Upper lobe of left lung (tissue), 6 donors: ENCODE measurements around the gene LACC1. TPM values are rescaled to one million over a fixed set of nuclear protein-coding genes. Genes with fewer than 3 reads are reported as not detected.

Experiments used
- ATAC-seq, 2 donors: fragments of 200-7000 bp; cut with Tn5 transposase; one replicate each; pipeline ENCODE4 v1.9.1; 2022; ENCODE audit warnings: mild to moderate bottlenecking in 2 of 2, moderate library complexity in 2 of 2; ENCODE audit not compliant: low FRiP score in 2 of 2
- DNase-seq, 2 donors: peaks; one replicate each; pipeline ENCODE4 v3.0.0-alpha.2; 2019 to 2020
- H3K27ac ChIP-seq, 4 donors: fragments of 200-600 bp; sonication (generic); one replicate each; pipeline ENCODE4 v1.5.1; 2016 to 2019
- H3K27me3 ChIP-seq, 4 donors: fragments of 200-600 bp; sonication (generic); one replicate each; pipeline ENCODE4 v1.5.1; 2017 to 2019
- H3K36me3 ChIP-seq, 4 donors: fragments of 200-600 bp; sonication (generic); one replicate each; pipeline ENCODE4 v1.5.1; 2016 to 2019
- H3K4me1 ChIP-seq, 4 donors: fragments of 200-600 bp; sonication (generic); one replicate each; pipeline ENCODE4 v1.5.1; 2018 to 2019
- H3K4me3 ChIP-seq, 4 donors: fragments of 200-600 bp; sonication (generic); one replicate each; pipeline ENCODE4 v1.5.1; 2017 to 2019; ENCODE audit warnings: mild to moderate bottlenecking in 2 of 4, moderate library complexity in 1 of 4
- H3K9me3 ChIP-seq, 4 donors: fragments of 200-600 bp; sonication (generic); one replicate each; pipeline ENCODE4 v1.5.1; 2018 to 2019
- EP300 ChIP-seq, 4 donors: sonication (generic); formaldehyde crosslinking; IDR thresholded peaks; one replicate each; pipeline ENCODE4 v1.5.1; 2017; ENCODE audit warnings: antibody characterized with exemption in 4 of 4, control low read depth in 2 of 4
- POLR2A ChIP-seq, 4 donors: fragments of 450-650 bp; IDR thresholded peaks; one replicate each; pipeline ENCODE4 v1.5.1; 2016 to 2017; ENCODE audit warnings: antibody characterized with exemption in 4 of 4, mild to moderate bottlenecking in 2 of 4
- POLR2AphosphoS5 ChIP-seq, 2 donors: sonication (generic); formaldehyde crosslinking; IDR thresholded peaks; one replicate each; pipeline ENCODE4 v1.5.1; 2017; ENCODE audit warnings: antibody characterized with exemption in 2 of 2
- WGBS, 2 donors: methylation state at CpG; one replicate each; pipeline ENCODE4 v1.1.5; 2017 to 2018; 5-methylcytosine and 5-hydroxymethylcytosine counted together
- total RNA-seq, 6 donors: library from RNA; depleted of rRNA in 4 of 6; stranded (reverse); fragments of >200 nt in 4 of 6; gene quantifications; one replicate each; pipeline versions ENCODE4 v1.1.0 to v1.2.1, GENCODE V29; 2016 to 2021
- TF ChIP-seq, protein P1 (sequence below), 6 experiments: fragments of 450-650 bp in 4 of 6; fragments of 200-600 bp in 2 of 6; sonication (generic) in 2 of 6; IDR thresholded peaks; one replicate each; pipeline ENCODE4 v1.5.1; 2016 to 2019; ENCODE audit warnings: antibody characterized with exemption in 6 of 6
- donor health status: DM: no; HTN: no; CAD: no; lungs with moderate emphysema.
- donor health status: DM: no; HTN: yes; CAD: no; lungs with severe emphysema.

LACC1 gene
- total RNA-seq, 6 donors from 2014 or later, result 1.6 to 18.9 (median 13.8) TPM

DNA sequence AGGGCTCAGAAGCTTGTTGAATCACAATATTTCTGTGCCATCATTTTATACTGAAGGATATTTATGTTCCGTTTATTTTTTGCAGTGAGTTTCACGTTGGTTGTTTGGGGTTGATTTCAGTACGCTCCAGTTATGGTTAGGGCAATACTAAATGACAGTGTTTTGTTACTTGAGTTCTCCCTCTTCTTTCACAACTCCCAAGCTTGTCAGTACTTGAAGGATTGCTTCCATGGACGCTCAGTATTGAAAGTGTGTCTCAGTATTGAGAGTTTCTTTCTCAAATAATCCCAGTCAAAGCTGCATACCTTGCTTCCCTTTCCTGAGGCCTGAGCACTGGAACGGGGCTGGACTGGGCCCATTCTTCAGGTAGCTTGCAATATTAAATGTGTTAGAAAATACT lies 38.9 kb downstream of the LACC1 start:
- Histone ChIP-seq H3K27ac (no peak overlapping the region), H3K9me3 (no peaks in the 10 kb centered on the region), H3K4me3 (no peak overlapping the region), H3K4me1 (no peaks in the 10 kb centered on the region), H3K36me3 (no peaks in the 10 kb centered on the region), H3K27me3 (no peaks in the 10 kb centered on the region)
- DNase-seq, result no peak
- 70 to 74% methylated on average over 5 of the region's 5 CpGs for WGBS, 2 donors
- no peak for ATAC-seq
- TF ChIP-seq, protein P1, sequence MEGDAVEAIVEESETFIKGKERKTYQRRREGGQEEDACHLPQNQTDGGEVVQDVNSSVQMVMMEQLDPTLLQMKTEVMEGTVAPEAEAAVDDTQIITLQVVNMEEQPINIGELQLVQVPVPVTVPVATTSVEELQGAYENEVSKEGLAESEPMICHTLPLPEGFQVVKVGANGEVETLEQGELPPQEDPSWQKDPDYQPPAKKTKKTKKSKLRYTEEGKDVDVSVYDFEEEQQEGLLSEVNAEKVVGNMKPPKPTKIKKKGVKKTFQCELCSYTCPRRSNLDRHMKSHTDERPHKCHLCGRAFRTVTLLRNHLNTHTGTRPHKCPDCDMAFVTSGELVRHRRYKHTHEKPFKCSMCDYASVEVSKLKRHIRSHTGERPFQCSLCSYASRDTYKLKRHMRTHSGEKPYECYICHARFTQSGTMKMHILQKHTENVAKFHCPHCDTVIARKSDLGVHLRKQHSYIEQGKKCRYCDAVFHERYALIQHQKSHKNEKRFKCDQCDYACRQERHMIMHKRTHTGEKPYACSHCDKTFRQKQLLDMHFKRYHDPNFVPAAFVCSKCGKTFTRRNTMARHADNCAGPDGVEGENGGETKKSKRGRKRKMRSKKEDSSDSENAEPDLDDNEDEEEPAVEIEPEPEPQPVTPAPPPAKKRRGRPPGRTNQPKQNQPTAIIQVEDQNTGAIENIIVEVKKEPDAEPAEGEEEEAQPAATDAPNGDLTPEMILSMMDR (IDR thresholded peaks at IDR 0.05), result no peak
- no peak for TF ChIP-seq POLR2AphosphoS5 (IDR thresholded peaks at IDR 0.05)
- TF ChIP-seq POLR2A (IDR thresholded peaks at IDR 0.05), result no peak
- no peak for TF ChIP-seq EP300 (IDR thresholded peaks at IDR 0.05)

DNA sequence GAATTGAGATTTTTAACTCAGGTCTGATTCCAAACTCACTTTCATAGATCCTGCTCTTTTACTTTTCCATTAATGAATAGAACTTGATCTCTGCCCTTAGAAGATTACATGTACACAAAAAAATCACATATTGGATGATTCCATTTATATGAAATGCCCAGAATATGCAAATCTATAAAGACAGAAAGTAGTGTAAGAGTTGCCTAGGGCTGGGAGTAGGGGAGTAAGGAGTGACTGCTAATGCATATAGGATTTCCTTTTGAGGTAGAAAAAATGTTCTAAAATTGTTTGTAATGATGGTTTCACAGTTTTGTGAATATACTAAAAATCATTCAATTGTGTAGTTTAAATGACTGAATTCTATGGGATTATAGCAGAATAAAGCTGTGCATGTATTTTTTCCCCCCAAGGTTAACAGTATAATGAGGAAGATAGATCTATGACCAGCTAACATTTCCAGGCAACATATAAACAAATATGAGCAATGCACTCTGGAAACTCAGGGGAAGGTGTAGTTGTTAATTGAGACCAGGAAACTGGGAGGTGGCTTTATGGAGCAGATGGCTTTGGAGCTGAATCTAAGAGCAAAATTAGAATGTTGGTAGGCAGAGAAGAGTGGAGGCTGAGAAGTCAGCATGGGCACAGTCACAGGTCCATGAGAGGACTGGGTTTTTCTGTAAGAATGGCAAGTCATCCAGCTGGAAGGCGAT lies 41.4 kb downstream of the LACC1 start:
- Histone ChIP-seq H3K36me3 (no peaks in the 10 kb centered on the region), H3K9me3 (no peaks in the 10 kb centered on the region), H3K27ac (no peak overlapping the region), H3K4me3 (no peak overlapping the region), H3K4me1 (no peaks in the 10 kb centered on the region), H3K27me3 (no peaks in the 10 kb centered on the region)
- ATAC-seq, result no peak
- no peak for TF ChIP-seq POLR2A (IDR thresholded peaks at IDR 0.05)
- TF ChIP-seq EP300 (IDR thresholded peaks at IDR 0.05), result no peak
- TF ChIP-seq, protein P1 (IDR thresholded peaks at IDR 0.05), result no peak
- TF ChIP-seq POLR2AphosphoS5 (IDR thresholded peaks at IDR 0.05), result no peak
- 100% methylated on average over 1 of the region's 1 CpG for WGBS, 2 donors
- no peak for DNase-seq

DNA sequence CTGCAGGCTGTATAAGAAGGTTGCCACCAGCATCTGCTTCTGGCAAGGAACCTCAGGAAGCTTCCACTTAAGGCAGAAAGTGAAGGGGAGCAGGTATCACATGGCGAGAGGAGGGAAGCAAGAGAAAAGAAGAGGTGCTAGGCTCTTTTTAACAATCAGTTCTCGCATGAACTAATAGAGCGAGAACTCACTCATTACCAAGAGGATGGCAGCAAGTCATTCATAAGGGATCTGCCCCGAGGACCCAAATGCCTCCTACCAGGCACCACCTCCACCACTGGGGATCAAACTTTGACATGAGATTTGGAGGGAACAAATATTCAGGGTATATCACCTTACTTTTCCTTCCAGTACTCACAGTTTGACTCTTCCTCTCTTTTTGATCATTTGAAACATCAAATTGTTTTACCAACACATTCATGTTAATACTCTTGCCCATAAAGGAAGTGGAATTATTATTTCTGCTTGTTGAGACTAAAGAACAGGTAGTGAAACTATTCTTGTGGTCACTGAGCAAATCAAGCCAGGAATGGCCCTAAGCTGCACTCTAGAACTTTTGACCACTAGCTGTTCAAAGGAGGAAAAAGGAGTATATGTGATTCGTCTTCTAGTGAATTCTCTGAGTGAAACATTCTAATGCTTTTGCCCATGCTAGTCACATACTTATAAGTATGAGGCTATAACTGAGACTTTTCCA lies 45.0 kb downstream of the LACC1 start:
- no peaks in the 10 kb centered on the region for H3K36me3 ChIP-seq

DNA sequence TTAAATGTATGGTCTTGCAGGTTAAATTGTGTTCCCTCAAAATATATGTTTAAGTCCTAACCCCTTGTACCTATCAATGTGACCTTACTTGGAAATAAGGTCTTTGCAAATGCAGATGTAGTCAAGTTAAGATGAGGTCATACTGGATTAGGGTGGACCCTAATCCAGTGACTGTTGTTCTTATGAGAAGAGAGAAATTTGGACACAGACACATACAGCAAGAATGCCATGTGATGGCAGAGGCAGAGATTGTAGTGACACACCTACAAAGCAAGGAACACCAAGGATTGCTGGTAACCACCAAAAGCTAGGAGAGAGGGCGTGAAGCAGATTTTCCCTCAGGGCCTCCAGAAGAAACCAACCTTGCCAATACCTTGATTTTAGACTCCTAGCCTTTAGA lies 50.2 kb downstream of the LACC1 start:
- no peak for ATAC-seq
- Histone ChIP-seq H3K27ac (no peak overlapping the region), H3K36me3 (no peaks in the 10 kb centered on the region), H3K27me3 (no peaks in the 10 kb centered on the region), H3K9me3 (no peaks in the 10 kb centered on the region), H3K4me1 (no peaks in the 10 kb centered on the region), H3K4me3 (no peak overlapping the region)
- TF ChIP-seq, protein P1 (IDR thresholded peaks at IDR 0.05), result no peak
- TF ChIP-seq EP300 (IDR thresholded peaks at IDR 0.05), result no peak
- TF ChIP-seq POLR2AphosphoS5 (IDR thresholded peaks at IDR 0.05), result no peak
- no peak for TF ChIP-seq POLR2A (IDR thresholded peaks at IDR 0.05)
- DNase-seq, result no peak
- whole genome bisulfite sequencing, 2 donors, result 89 to 100% methylated on average over 1 of the region's 1 CpG

More for the DNA sequence above, 45.0 kb downstream of the LACC1 start:
- ATAC-seq (no peak), DNase-seq (no peak)
- H3K4me1 ChIP-seq, result no peaks in the 10 kb centered on the region
- H3K27ac ChIP-seq, result no peak overlapping the region
- no peak overlapping the region for H3K4me3 ChIP-seq
- TF ChIP-seq EP300 (IDR thresholded peaks at IDR 0.05) (no peak), POLR2A (IDR thresholded peaks at IDR 0.05) (no peak), POLR2AphosphoS5 (IDR thresholded peaks at IDR 0.05) (no peak)
- TF ChIP-seq, protein P1 (IDR thresholded peaks at IDR 0.05), result no peak
- no peaks in the 10 kb centered on the region for H3K9me3 ChIP-seq
- no peaks in the 10 kb centered on the region for H3K27me3 ChIP-seq
- 85 to 94% methylated on average over 5 of the region's 5 CpGs for WGBS, 2 donors
